CD4-positive, CD25-positive, alpha-beta regulatory T cell (primary cell): ENCODE data around the gene CCDC186. TPM values are rescaled to one million over a fixed set of nuclear protein-coding genes. Genes with fewer than 3 reads are reported as not detected.

Experiments
- ATAC-seq, 2 donors: fragments of 150-1000 bp; cut with Tn5 transposase; one replicate each; pipeline ENCODE4 v1.10.0; 2021; ENCODE audit warnings: low read depth in 2 of 2, moderate number of reproducible peaks in 2 of 2, moderate library complexity in 1 of 2
- DNase-seq, 3 donors: peaks; one replicate each; pipeline versions ENCODE4 v3.0.0 to v3.0.0-alpha.2; 2012 to 2022; ENCODE audit warnings: mixed read lengths in 1 of 3
- H3K27ac ChIP-seq: one replicate; pipeline ENCODE4 v1.7.0; 2013; ENCODE audit warnings: mild to moderate bottlenecking, low read length; ENCODE audit not compliant: insufficient read depth, poor library complexity, severe bottlenecking
- H3K27me3 ChIP-seq: one replicate; pipeline ENCODE4 v1.7.0; 2013; ENCODE audit warnings: low read length; ENCODE audit not compliant: control insufficient read depth, insufficient read depth
- H3K36me3 ChIP-seq: one replicate; pipeline ENCODE4 v1.7.0; 2013; ENCODE audit warnings: mild to moderate bottlenecking, low read length, moderate library complexity; ENCODE audit not compliant: control insufficient read depth, insufficient read depth
- H3K4me1 ChIP-seq: 2 replicates; pipeline ENCODE4 v1.7.0; 2013; ENCODE audit warnings: mild to moderate bottlenecking, low read length; ENCODE audit not compliant: insufficient read depth, control insufficient read depth, poor library complexity, severe bottlenecking
- H3K4me3 ChIP-seq: one replicate; pipeline ENCODE4 v1.7.0; 2013; ENCODE audit warnings: low read depth, mild to moderate bottlenecking, low read length, moderate library complexity
- H3K9me3 ChIP-seq, 2 experiments: 1 replicate in 1 of 2; 2 replicates in 1 of 2; pipeline ENCODE4 v1.7.0; 2013; ENCODE audit warnings: low read length in 2 of 2, mild to moderate bottlenecking in 1 of 2, moderate library complexity in 1 of 2; ENCODE audit not compliant: control insufficient read depth in 2 of 2
- H3K27ac Mint-ChIP-seq, 3 donors: one replicate each; pipeline ENCODE4 v1.8.0; 2020 to 2022; ENCODE audit warnings: mild to moderate bottlenecking in 3 of 3, mixed read lengths in 3 of 3, moderate library complexity in 2 of 3
- H3K27me3 Mint-ChIP-seq: one replicate; pipeline ENCODE4 v1.8.0; 2022; ENCODE audit warnings: mild to moderate bottlenecking, mixed read lengths
- H3K36me3 Mint-ChIP-seq: one replicate; pipeline ENCODE4 v1.8.0; 2020; ENCODE audit warnings: mixed read lengths
- H3K4me1 Mint-ChIP-seq, 4 donors: one replicate each; pipeline ENCODE4 v1.8.0; 2020 to 2022; ENCODE audit warnings: mixed read lengths in 4 of 4, mild to moderate bottlenecking in 1 of 4
- H3K4me3 Mint-ChIP-seq, 4 donors: one replicate each; pipeline ENCODE4 v1.8.0; 2020 to 2022; ENCODE audit warnings: mild to moderate bottlenecking in 4 of 4, mixed read lengths in 4 of 4, moderate library complexity in 3 of 4
- H3K9me3 Mint-ChIP-seq, 7 donors: one replicate each; pipeline ENCODE4 v1.8.0; 2020 to 2022; ENCODE audit warnings: mixed read lengths in 7 of 7, mild to moderate bottlenecking in 3 of 7, moderate library complexity in 2 of 7
- polyA plus RNA-seq, 4 donors: library from polyadenylated mRNA; unstranded; fragments of 300-500 nt; fragmentation: Illumina TruSeq; gene quantifications; one replicate each; pipeline ENCODE4 v1.2.3, GENCODE V29; 2021
- total RNA-seq: library from RNA; stranded (reverse); gene quantifications from one replicate; pipeline ENCODE4 v1.2.3, GENCODE V29; 2022

The CCDC186 gene
- total and polyA plus RNA-seq, 5 donors from 2014 or later = 17.3 to 60.1 (median 25.8) TPM

DNA sequence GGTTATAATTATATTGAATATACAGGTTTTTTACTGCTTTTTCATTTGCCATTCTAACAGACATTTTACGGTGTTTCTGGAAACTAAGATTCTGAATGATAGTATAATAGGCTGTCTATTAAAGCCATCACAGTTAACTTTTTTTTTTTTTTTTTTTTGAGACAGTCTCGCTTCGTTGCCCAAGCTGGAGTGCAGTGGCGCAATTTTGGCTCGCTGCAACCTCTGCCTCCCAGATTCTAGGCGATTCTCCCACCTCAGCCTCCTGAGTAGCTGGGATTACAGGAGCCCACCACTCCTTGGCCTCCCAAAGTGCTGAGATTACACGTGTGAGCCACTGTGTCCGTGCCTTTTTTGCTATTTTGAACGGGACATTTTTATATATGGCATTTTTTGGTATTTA is 9.6 kb upstream of the CCDC186 start:
- Mint-ChIP-seq H3K36me3 (no peaks in the 10 kb centered on the region), H3K4me3 (no peak overlapping the region), H3K27ac (no peak overlapping the region), H3K27me3 (peaks cover 35% of the 10 kb centered on the region), H3K4me1 (no peaks in the 10 kb centered on the region), H3K9me3 (no peaks in the 10 kb centered on the region)
- no peak overlapping the region for H3K4me3 ChIP-seq
- no peak for ATAC-seq
- H3K27ac ChIP-seq = no peak overlapping the region
- H3K36me3 ChIP-seq = no peaks in the 10 kb centered on the region
- H3K27me3 ChIP-seq = peaks cover 9% of the 10 kb centered on the region
- H3K9me3 ChIP-seq = no peaks in the 10 kb centered on the region
- DNase-seq = no peak
- no peaks in the 10 kb centered on the region for H3K4me1 ChIP-seq

DNA sequence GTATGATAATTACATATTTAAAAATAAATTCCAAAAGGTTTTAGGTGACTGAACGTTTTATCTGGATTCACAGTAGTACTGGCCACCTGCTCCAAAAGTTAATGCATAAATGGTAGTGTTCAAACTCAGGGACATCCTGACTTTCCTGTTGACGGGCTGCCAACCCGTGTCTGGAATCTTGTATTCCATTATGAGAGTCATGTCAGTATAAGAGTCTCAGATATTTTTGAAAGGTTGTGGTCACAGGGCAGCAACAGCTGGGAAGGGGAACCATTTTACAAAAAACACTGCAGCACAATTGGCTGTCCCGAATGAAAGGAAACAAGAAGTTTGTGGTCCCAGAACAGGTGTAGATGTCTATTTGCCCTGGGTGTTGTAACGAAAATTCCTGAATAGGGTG is 8.0 kb upstream of the CCDC186 start:
- Mint-ChIP-seq H3K9me3 (no peaks in the 10 kb centered on the region), H3K36me3 (no peaks in the 10 kb centered on the region), H3K4me3 (no peak overlapping the region)

DNA sequence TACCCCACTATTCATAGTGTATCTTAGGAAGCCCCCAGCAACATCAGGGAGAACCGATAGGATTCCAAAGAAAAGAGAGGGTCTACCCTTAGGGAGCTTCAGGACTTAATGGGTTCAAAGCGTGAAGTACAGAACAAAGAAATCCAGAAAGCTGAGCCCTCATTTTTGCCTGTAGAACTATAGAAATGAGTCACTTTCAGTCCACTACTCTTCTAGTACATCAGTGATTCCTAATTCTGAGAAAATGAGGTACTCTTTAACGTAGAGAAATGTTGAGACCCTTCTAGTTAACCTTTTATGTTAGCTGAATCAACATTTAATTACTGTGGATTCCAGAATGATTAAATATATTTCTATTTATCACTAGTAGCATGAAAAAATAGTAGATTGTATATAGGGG is 6.9 kb upstream of the CCDC186 start:
- H3K4me3 Mint-ChIP-seq = no peak overlapping the region
- H3K9me3 Mint-ChIP-seq = peaks cover 0 to 1% (median 0%) of the 10 kb centered on the region in 7 donors
- Histone ChIP-seq H3K9me3 (no peaks in the 10 kb centered on the region), H3K36me3 (no peaks in the 10 kb centered on the region), H3K4me3 (no peak overlapping the region), H3K27me3 (peaks cover 1% of the 10 kb centered on the region), H3K4me1 (no peaks in the 10 kb centered on the region), H3K27ac (no peak overlapping the region)
- no peak for ATAC-seq
- DNase-seq = no peak
- no peaks in the 10 kb centered on the region for H3K36me3 Mint-ChIP-seq
- H3K4me1 Mint-ChIP-seq = peaks cover 6 to 10% (median 7%) of the 10 kb centered on the region in 4 donors
- H3K27me3 Mint-ChIP-seq = peaks cover 25% of the 10 kb centered on the region
- H3K27ac Mint-ChIP-seq = no peak overlapping the region

More for the DNA sequence above, 8.0 kb upstream of the CCDC186 start:
- H3K27ac ChIP-seq = no peak overlapping the region
- H3K27me3 ChIP-seq = peaks cover 3% of the 10 kb centered on the region
- no peaks in the 10 kb centered on the region for H3K36me3 ChIP-seq
- DNase-seq = no peak
- ATAC-seq = no peak
- no peak overlapping the region for H3K4me3 ChIP-seq
- H3K4me1 Mint-ChIP-seq = peaks cover 0 to 2% (median 0%) of the 10 kb centered on the region in 4 donors
- peaks cover 29% of the 10 kb centered on the region for H3K27me3 Mint-ChIP-seq
- H3K9me3 ChIP-seq = no peaks in the 10 kb centered on the region
- no peaks in the 10 kb centered on the region for H3K4me1 ChIP-seq
- H3K27ac Mint-ChIP-seq = no peak overlapping the region

DNA sequence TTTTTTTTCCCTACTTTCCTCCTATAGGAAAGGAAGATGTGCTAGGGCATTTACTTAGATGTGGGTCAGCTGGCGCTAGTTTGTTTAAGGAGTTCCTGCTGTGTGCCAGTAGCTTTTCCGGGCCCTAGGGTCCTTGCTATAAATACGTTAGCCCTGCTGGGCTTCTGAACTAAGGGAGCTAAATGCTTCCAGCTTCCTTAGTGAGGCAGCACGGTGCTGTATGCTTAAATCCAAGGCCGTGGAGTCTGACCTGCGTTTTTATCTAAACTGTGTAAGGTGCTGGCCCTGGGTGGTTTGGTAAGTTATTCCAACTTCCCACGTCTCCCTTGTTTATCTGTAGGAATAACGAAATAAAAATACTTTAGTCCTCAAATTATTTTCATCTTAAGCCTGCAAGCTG is 5.7 kb upstream of the CCDC186 start:
- peaks cover 27% of the 10 kb centered on the region for H3K27me3 Mint-ChIP-seq

DNA sequence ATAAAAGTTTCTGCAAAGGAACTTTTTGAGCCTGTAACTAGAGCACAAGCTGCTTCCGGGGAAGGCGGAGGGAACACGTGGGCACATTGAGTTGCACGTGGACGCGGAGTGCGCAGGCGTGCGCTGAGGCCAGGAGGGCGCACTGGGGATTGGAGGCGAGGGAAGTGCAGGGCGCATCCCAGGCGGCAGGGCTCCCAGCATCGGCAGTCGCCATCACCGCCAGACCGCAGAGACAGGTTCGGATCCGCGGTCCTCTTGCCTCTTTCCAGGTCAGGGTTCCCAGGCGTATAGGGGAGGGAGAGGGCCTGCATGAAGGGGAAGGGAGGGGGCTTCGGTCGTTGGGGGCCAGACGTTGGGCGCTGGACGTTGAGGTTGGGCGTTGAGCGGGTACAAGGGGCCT is 5.1 kb upstream of the CCDC186 start, which contains the start of gene TDRD1:
Gene TDRD1, plus strand, starts transcription at position 206 of the 400 bp plus-strand sequence. CDS start 8,479 bp downstream, outside the sequence.
- Mint-ChIP-seq H3K36me3 (no peaks in the 10 kb centered on the region), H3K4me3 (no peak within 1 kb of the TSS), H3K9me3 (peaks cover 0 to 2% (median 0%) of the 10 kb centered on the region in 7 donors), H3K4me1 (peaks cover 12 to 23% (median 15%) of the 10 kb centered on the region in 4 donors), H3K27me3 (peaks cover 27% of the 10 kb centered on the region), H3K27ac (peak within 1 kb of the TSS in 1 of 3 donors; percentile 52)
- H3K27ac ChIP-seq = no peak within 1 kb of the TSS
- H3K27me3 ChIP-seq = peaks cover 1% of the 10 kb centered on the region
- peaks cover 11% of the 10 kb centered on the region for H3K4me1 ChIP-seq
- no peaks in the 10 kb centered on the region for H3K9me3 ChIP-seq
- no peak for ATAC-seq
- no peak for DNase-seq
- no peaks in the 10 kb centered on the region for H3K36me3 ChIP-seq
- H3K4me3 ChIP-seq = no peak within 1 kb of the TSS

More for the DNA sequence above, 5.7 kb upstream of the CCDC186 start:
- Histone ChIP-seq H3K36me3 (no peaks in the 10 kb centered on the region), H3K4me3 (no peak overlapping the region), H3K4me1 (peaks cover 6% of the 10 kb centered on the region), H3K27ac (no peak overlapping the region), H3K9me3 (no peaks in the 10 kb centered on the region), H3K27me3 (peaks cover 1% of the 10 kb centered on the region)
- DNase-seq (no peak), ATAC-seq (no peak)
- Mint-ChIP-seq H3K36me3 (no peaks in the 10 kb centered on the region), H3K27ac (no peak overlapping the region), H3K9me3 (peaks cover 0 to 1% (median 0%) of the 10 kb centered on the region in 7 donors), H3K4me1 (peaks cover 12 to 20% (median 12%) of the 10 kb centered on the region in 4 donors), H3K4me3 (no peak overlapping the region)

DNA sequence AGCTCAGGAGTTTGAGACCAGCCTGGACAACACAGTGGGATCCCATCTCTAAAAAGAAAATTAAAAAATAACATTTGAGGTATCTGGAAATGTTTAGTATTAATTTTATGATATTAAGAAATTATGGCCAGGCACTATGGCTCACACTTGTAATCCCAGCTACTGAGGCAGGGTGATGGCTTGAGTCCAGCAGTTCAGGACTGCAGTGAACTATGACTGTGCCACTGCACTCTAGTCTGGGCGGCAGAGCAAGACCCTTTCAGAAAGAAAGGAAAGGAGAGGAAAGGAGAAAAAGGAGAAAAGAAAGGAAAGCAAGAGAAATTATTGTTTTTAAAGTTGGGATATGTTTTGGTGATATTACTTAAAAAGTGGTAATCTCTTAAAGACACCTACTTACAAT is 2.5 kb upstream of the CCDC186 start:
- H3K4me1 Mint-ChIP-seq = peaks cover 29 to 45% (median 36%) of the 10 kb centered on the region in 4 donors
- H3K36me3 Mint-ChIP-seq = no peaks in the 10 kb centered on the region
- DNase-seq (no peak), ATAC-seq (no peak)
- peaks cover 29% of the 10 kb centered on the region for H3K4me1 ChIP-seq
- peaks cover 19% of the 10 kb centered on the region for H3K27me3 Mint-ChIP-seq
- H3K4me3 ChIP-seq = no peak overlapping the region
- H3K36me3 ChIP-seq = no peaks in the 10 kb centered on the region
- peaks cover 1% of the 10 kb centered on the region for H3K27me3 ChIP-seq
- H3K4me3 Mint-ChIP-seq = peak overlapping the region in 2 of 4 donors; percentile 76 to 81
- no peaks in the 10 kb centered on the region for H3K9me3 ChIP-seq
- H3K9me3 Mint-ChIP-seq = peaks cover 0 to 2% (median 0%) of the 10 kb centered on the region in 7 donors
- H3K27ac ChIP-seq = no peak overlapping the region
- H3K27ac Mint-ChIP-seq = peak overlapping the region in 1 of 3 donors; percentile 33

DNA sequence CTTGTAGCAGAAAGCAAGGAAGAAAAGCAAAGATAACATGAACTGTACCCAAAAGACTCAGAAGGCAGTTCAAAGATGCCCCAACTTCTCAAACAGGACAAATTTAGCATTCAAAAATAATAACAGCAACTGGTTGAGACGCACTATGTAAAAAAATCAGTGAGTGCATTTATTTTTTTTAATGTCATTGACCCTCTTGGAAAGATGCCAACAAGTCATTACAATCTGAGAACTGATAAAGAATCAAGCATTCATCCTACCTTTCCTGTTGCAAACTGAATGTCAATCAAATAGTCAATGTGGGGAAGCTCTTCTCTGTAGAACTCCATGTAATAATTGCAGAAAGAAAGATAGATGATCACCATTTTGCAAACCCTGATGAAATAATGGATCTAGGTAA is 1.7 kb upstream of the CCDC186 start:
- Histone ChIP-seq H3K36me3 (no peaks in the 10 kb centered on the region), H3K4me3 (no peak overlapping the region), H3K4me1 (peaks cover 30% of the 10 kb centered on the region), H3K27me3 (peaks cover 1% of the 10 kb centered on the region), H3K27ac (no peak overlapping the region), H3K9me3 (no peaks in the 10 kb centered on the region)
- DNase-seq = no peak
- ATAC-seq = no peak
- H3K4me1 Mint-ChIP-seq = peaks cover 29 to 51% (median 36%) of the 10 kb centered on the region in 4 donors
- H3K27ac Mint-ChIP-seq = no peak overlapping the region
- peaks cover 3% of the 10 kb centered on the region for H3K36me3 Mint-ChIP-seq
- H3K27me3 Mint-ChIP-seq = peaks cover 17% of the 10 kb centered on the region
- peaks cover 0 to 2% (median 0%) of the 10 kb centered on the region in 7 donors for H3K9me3 Mint-ChIP-seq
- H3K4me3 Mint-ChIP-seq = peak overlapping the region; percentile 51 to 81 (median 72)

DNA sequence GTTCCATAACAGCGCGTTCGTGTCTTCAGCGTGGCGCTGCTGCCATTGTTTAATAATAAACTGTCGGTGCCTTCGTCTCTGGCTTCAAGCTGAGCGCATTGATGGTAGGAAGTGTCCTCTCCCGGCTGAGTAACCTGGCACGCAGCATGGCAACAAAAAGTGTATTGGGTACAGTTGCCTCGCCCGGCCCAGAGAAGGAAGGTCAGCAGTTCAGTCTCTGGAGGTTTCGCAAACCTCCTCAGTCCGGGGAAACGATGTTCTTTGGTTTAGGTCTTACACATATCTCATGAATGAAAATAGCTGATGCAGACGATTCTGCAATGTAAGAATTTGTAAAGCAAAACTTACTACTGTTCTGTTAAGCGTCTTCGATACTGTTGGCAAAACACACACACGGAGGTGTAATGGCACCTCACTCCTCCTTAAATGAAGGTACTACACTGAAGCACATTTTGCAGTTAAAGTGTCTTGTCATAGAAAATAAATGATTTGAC is 739 bp upstream of the CCDC186 start:
- Histone ChIP-seq H3K27ac (peak overlapping the region; percentile 71), H3K4me1 (peaks cover 30% of the 10 kb centered on the region), H3K27me3 (peaks cover 1% of the 10 kb centered on the region), H3K36me3 (no peaks in the 10 kb centered on the region), H3K4me3 (peak overlapping the region; percentile 78), H3K9me3 (no peaks in the 10 kb centered on the region)
- H3K4me3 Mint-ChIP-seq = peak overlapping the region; percentile 93 to 99 (median 98)
- peaks cover 29 to 57% (median 38%) of the 10 kb centered on the region in 4 donors for H3K4me1 Mint-ChIP-seq
- peaks cover 5% of the 10 kb centered on the region for H3K36me3 Mint-ChIP-seq
- peaks cover 0 to 2% (median 0%) of the 10 kb centered on the region in 7 donors for H3K9me3 Mint-ChIP-seq
- ATAC-seq (no peak), DNase-seq (no peak)
- H3K27ac Mint-ChIP-seq = peak overlapping the region; percentile 88 to 99 (median 95)
- H3K27me3 Mint-ChIP-seq = peaks cover 17% of the 10 kb centered on the region
